Fibroblast of lung (primary cell): Measurements from ENCODE around the gene NSFL1C.

Source experiments
- CTCF ChIP-seq, 2 donors: IDR thresholded peaks in 1 of 2; conservative IDR thresholded peaks in 1 of 2; 1 replicate in 1 of 2; 2 replicates in 1 of 2; pipeline ENCODE4 v1.5.1; 2011 to 2012; ENCODE audit warnings: low read length in 2 of 2, control low read depth in 1 of 2, inconsistent platforms in 1 of 2, low read depth in 1 of 2, mild to moderate bottlenecking in 1 of 2
- EZH2 ChIP-seq: IDR thresholded peaks from 2 replicates; pipeline ENCODE4 v1.5.1; 2012; ENCODE audit warnings: low read length, control low read depth, mild to moderate bottlenecking; ENCODE audit errors: missing control alignments

- no peak for TF ChIP-seq CTCF (conservative IDR thresholded peaks at IDR 0.05 in 1 of 2, IDR thresholded peaks at IDR 0.05 in 1 of 2; ENCODE audit: low read depth in 1 of 2, low read length in 2 of 2)
- TF ChIP-seq EZH2 = no peak
Observed at GRCh38 chr20:1474817-1475603, 8.4 kb upstream of the NSFL1C start.
